Esophagus muscularis mucosa (tissue), 4 donors: Measurements from ENCODE around the gene RNF141.

ENCODE experiments used
- CTCF ChIP-seq, 3 experiments: fragments of 200-600 bp in 2 of 3; fragments of 450-650 bp in 1 of 3; sonication (generic) in 2 of 3; IDR thresholded peaks; one replicate each; pipeline ENCODE4 v1.5.1; 2017 to 2019; ENCODE audit warnings: antibody characterized with exemption in 3 of 3, mild to moderate bottlenecking in 2 of 3, moderate library complexity in 1 of 3
- EP300 ChIP-seq: sonication (generic); formaldehyde crosslinking; IDR thresholded peaks from one replicate; pipeline ENCODE4 v1.6.1; 2017; ENCODE audit warnings: antibody characterized with exemption
- POLR2A ChIP-seq: fragments of 450-650 bp; IDR thresholded peaks from one replicate; pipeline ENCODE4 v1.6.1; 2017; ENCODE audit warnings: antibody characterized with exemption, moderate library complexity, mild to moderate bottlenecking, low read depth
- POLR2AphosphoS5 ChIP-seq, 2 donors: sonication (generic); formaldehyde crosslinking; IDR thresholded peaks; one replicate each; pipeline ENCODE4 v1.6.1; 2017; ENCODE audit warnings: antibody characterized with exemption in 2 of 2

DNA sequence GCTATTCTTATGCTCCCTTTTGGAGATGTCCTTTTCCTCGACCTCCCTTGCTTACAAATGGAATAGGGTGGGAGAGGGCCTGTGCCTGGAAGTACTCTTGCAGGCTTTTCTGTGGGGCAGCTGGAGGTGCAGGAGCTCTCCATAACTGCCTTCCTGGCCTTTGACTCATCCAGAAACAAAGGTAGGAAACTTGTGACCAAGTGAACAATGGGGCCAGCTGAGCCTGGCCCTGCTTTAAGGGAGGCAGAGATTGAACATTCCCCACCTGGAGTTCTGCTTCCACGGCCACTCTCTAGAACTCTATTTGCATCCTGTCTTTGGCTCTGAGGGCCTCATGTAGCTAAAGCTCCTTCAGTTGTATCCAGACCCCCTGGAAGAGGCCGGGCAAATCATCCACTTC lies 32.6 kb upstream of the RNF141 start:
- TF ChIP-seq CTCF (IDR thresholded peaks at IDR 0.05) (no peak), POLR2A (no peak), POLR2AphosphoS5 (IDR thresholded peaks at IDR 0.05) (peak in 1 of 2 donors; percentile 6), EP300 (no peak)
